Heart left ventricle (tissue), 16 donors: Measurements from ENCODE around the gene MDK. TPM values are rescaled to one million over a fixed set of nuclear protein-coding genes. Genes with fewer than 3 reads are reported as not detected.

ENCODE experiments used
- ATAC-seq, 4 donors: fragments of 200-7000 bp; cut with Tn5 transposase; one replicate each; pipeline ENCODE4 v1.9.1; 2020 to 2022; ENCODE audit warnings: moderate library complexity in 4 of 4, mild to moderate bottlenecking in 3 of 4, moderate number of reproducible peaks in 1 of 4
- DNase-seq, 5 donors: peaks; one replicate each; pipeline ENCODE4 v3.0.0-alpha.2; 2020
- H3K27ac ChIP-seq, 12 donors: fragments of 200-600 bp; sonication (generic) in 4 of 12; one replicate each; pipeline versions ENCODE4 v1.5.0 to v1.8.0; 2016 to 2022; ENCODE audit warnings: mild to moderate bottlenecking in 2 of 12
- H3K27me3 ChIP-seq, 9 donors: fragments of 200-600 bp; sonication (generic) in 2 of 9; one replicate each; pipeline versions ENCODE4 v1.5.1 to v1.8.0; 2016 to 2022; ENCODE audit warnings: mild to moderate bottlenecking in 3 of 9
- H3K36me3 ChIP-seq, 9 donors: fragments of 200-600 bp; sonication (generic) in 2 of 9; one replicate each; pipeline versions ENCODE4 v1.5.0 to v1.8.0; 2018 to 2022; ENCODE audit warnings: mild to moderate bottlenecking in 2 of 9
- H3K4me1 ChIP-seq, 12 donors: fragments of 200-600 bp; sonication (generic) in 4 of 12; one replicate each; pipeline versions ENCODE4 v1.5.0 to v1.8.0; 2016 to 2022; ENCODE audit warnings: mild to moderate bottlenecking in 3 of 12
- H3K4me3 ChIP-seq, 12 donors: fragments of 200-600 bp; sonication (generic) in 4 of 12; one replicate each; pipeline versions ENCODE4 v1.5.0 to v1.8.0; 2017 to 2022; ENCODE audit warnings: mild to moderate bottlenecking in 9 of 12, moderate library complexity in 4 of 12
- H3K9me3 ChIP-seq, 12 donors: fragments of 200-600 bp; sonication (generic) in 4 of 12; one replicate each; pipeline versions ENCODE4 v1.5.0 to v1.8.0; 2016 to 2022; ENCODE audit warnings: mild to moderate bottlenecking in 1 of 12
- POLR2A ChIP-seq, 2 donors: fragments of 450-650 bp; IDR thresholded peaks; one replicate each; pipeline ENCODE4 v1.6.1; 2017; ENCODE audit warnings: antibody characterized with exemption in 2 of 2, mild to moderate bottlenecking in 2 of 2, moderate library complexity in 2 of 2
- WGBS, 4 donors: extraction: QIAGEN DNeasy Blood & Tissue Kit in 2 of 4; methylation state at CpG; one replicate each; pipeline versions ENCODE4 v1.1.5 to v1.1.7; 2013 to 2018; 5-methylcytosine and 5-hydroxymethylcytosine counted together
- intact Hi-C, 10 donors: fragments of 100-400 bp; cut with DNase I; formaldehyde crosslinking; loops; one replicate each; pipeline versions ENCODE4 v1.11.1 to v1.14.2; 2022
- polyA plus RNA-seq, 2 donors: library from polyadenylated mRNA; stranded (reverse); fragments of 200-250 nt; gene quantifications; one replicate each; pipeline ENCODE4 v1.2.3, GENCODE V29; 2013
- total RNA-seq, 9 donors: library from RNA; depleted of rRNA in 2 of 9; stranded (reverse); fragments of >200 nt in 2 of 9; fragmentation: NEBNext Ultra II Directional in 3 of 9; extraction: Animal tissue kit (Norgen Biotek cat#: 25700) in 3 of 9; gene quantifications; one replicate each; pipeline versions ENCODE4 v1.1.0 to v1.2.4, GENCODE V29; 2016 to 2023
- TF ChIP-seq, protein P1 (sequence below), 12 donors: fragments of 200-600 bp; sonication (generic) in 4 of 12; IDR thresholded peaks; one replicate each; pipeline versions ENCODE4 v1.5.0 to v1.8.0; 2018 to 2022; ENCODE audit warnings: antibody characterized with exemption in 12 of 12, mild to moderate bottlenecking in 5 of 12
- donor health status: ischemic (EF 13 %, LVEDD 7.1; RV severe dilation, severe dysfunction).
- donor health status: healthy with polysubstance abuse.
- donor health status: DM: no; HTN: yes; CAD: no.
- donor health status: DM: no; HTN: no; CAD: no.
- donor health status: ischemic (EF 25% LVEDD 6.9; RV normal size, moderate dysfunction).
- donor health status: ischemic (EF 25% LVEDD 5.7; RV mildly dilated, moderate dysfunction).
- donor health status: healthy.
- donor health status: DM: yes; HTN: yes; CAD: no.
- donor health status: ischemic (EF 35%, LVEDD 5.7; RV mildly dilated, moderate dysfunction).
- donor health status: nonischemic (EF 11% LVEDD 7.7; RV severe dilation, severe dysfunction).
- donor health status: DM: yes; HTN: yes; CAD: no.
- donor health status: PGD.
- donor health status: ischemic (EF 29% LVEDD 5.4; RV normal size, mild dysfunction).
- donor health status: nonischemic (EF 23%, LVEDD 6.1; RV moderate dilation, normal function).

The MDK gene
- total and polyA plus RNA-seq, 11 donors, result 1.9 to 26.5 (median 5.4) TPM

DNA sequence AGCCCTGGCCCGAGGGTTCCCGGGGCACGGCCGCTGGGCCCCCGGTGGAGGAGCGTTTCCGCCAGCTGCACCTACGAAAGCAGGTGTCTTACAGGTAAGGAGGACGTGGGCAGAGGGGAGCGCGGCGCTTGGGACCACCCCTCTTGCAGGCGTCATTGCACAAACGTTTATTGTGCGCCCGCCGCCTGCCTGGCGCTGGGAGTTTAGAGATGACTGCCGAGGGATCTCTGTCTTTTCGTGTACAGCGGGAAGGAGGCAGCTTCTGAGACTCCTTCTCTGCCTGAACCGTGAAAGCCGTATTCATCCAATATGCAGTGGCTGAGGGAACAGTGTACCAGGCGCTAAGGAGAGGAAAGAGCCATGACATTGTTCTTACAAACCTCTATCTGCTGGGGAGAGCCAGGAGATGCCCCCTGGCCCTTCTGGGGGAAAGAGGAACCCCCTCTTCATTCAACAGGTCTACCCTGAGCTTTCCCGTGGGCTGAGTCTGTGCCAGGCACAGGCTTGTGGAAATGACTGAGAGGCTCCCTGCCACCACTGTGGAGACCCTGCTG, 48.0 kb upstream of the MDK start:
- ATAC-seq (no peak), DNase-seq (no peak)
- no peak for TF ChIP-seq POLR2A (IDR thresholded peaks at IDR 0.05)
- TF ChIP-seq, protein P1, sequence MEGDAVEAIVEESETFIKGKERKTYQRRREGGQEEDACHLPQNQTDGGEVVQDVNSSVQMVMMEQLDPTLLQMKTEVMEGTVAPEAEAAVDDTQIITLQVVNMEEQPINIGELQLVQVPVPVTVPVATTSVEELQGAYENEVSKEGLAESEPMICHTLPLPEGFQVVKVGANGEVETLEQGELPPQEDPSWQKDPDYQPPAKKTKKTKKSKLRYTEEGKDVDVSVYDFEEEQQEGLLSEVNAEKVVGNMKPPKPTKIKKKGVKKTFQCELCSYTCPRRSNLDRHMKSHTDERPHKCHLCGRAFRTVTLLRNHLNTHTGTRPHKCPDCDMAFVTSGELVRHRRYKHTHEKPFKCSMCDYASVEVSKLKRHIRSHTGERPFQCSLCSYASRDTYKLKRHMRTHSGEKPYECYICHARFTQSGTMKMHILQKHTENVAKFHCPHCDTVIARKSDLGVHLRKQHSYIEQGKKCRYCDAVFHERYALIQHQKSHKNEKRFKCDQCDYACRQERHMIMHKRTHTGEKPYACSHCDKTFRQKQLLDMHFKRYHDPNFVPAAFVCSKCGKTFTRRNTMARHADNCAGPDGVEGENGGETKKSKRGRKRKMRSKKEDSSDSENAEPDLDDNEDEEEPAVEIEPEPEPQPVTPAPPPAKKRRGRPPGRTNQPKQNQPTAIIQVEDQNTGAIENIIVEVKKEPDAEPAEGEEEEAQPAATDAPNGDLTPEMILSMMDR (IDR thresholded peaks at IDR 0.05), result no peak
- Histone ChIP-seq H3K4me1 (peaks cover 0 to 55% (median 22%) of the 10 kb centered on the region in 12 donors), H3K27ac (no peak overlapping the region), H3K36me3 (no peaks in the 10 kb centered on the region), H3K4me3 (peak overlapping the region in 11 of 12 donors; percentile 39 to 64 (median 56)), H3K9me3 (no peaks in the 10 kb centered on the region), H3K27me3 (peaks cover 0 to 29% (median 18%) of the 10 kb centered on the region in 9 donors)
- intact Hi-C loops, result no loop called here
- WGBS, 4 donors, result 23 to 47% (median 33%) methylated on average over 17 to 25 of the region's 25 CpGs

DNA sequence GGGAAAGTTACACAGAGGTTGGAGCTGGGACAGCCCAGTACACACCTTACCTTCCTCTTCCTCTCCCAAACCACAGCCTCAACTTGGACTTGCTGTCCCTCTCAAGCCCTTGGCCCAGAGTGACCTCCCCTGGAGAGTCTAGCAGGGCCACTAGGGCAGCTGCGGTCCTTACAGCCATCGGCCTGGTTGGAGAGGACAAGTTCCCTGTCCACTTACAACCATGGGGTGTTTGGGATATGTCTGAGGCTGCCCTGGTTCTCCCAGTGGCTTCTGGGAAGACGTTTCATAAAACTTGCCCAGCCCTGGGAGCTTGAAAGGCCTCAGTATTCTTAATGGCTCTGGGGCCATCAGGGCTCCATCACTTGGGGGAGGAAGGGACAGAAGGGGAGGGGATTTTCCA, 47.3 kb upstream of the MDK start:
- no peak overlapping the region for H3K4me3 ChIP-seq
- intact Hi-C loops, result no loop called here
- H3K9me3 ChIP-seq, result no peaks in the 10 kb centered on the region
- H3K4me1 ChIP-seq, result peaks cover 0 to 63% (median 29%) of the 10 kb centered on the region in 12 donors
- no peak for TF ChIP-seq POLR2A (IDR thresholded peaks at IDR 0.05)
- TF ChIP-seq, protein P1 (IDR thresholded peaks at IDR 0.05), result no peak
- WGBS, 4 donors, result 83 to 95% (median 94%) methylated on average over 3 of the region's 3 CpGs
- ATAC-seq (no peak), DNase-seq (no peak)
- H3K27ac ChIP-seq, result no peak overlapping the region
- H3K36me3 ChIP-seq, result no peaks in the 10 kb centered on the region
- peaks cover 0 to 29% (median 18%) of the 10 kb centered on the region in 9 donors for H3K27me3 ChIP-seq

DNA sequence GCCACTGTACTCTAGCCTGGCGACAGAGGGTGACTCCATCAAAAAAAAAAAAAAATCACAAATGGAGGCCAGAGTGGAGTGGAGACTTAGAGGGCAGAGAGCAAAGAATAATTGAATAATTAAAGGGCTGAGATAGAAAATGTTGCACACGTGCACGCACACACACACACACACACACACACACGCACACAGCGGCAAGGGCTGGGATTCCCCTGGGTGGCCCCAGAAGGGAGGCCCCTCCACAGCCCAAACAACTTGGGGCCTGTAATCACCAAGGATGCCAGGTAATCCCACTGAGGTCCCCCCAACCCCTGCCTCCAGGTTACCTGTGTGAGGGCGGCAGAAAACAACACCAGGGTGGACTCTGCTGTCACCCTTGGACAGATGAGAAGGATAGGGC, 46.2 kb upstream of the MDK start:
- no peak for TF ChIP-seq POLR2A (IDR thresholded peaks at IDR 0.05)
- TF ChIP-seq, protein P1 (IDR thresholded peaks at IDR 0.05), result no peak
- Histone ChIP-seq H3K36me3 (no peaks in the 10 kb centered on the region), H3K4me3 (no peak overlapping the region), H3K27ac (no peak overlapping the region), H3K4me1 (peaks cover 5 to 70% (median 37%) of the 10 kb centered on the region in 12 donors), H3K27me3 (peaks cover 0 to 29% (median 18%) of the 10 kb centered on the region in 9 donors), H3K9me3 (no peaks in the 10 kb centered on the region)
- intact Hi-C loops, result no loop called here
- DNase-seq (no peak), ATAC-seq (no peak)
- 86 to 95% (median 93%) methylated on average over 6 of the region's 6 CpGs for whole genome bisulfite sequencing, 4 donors

DNA sequence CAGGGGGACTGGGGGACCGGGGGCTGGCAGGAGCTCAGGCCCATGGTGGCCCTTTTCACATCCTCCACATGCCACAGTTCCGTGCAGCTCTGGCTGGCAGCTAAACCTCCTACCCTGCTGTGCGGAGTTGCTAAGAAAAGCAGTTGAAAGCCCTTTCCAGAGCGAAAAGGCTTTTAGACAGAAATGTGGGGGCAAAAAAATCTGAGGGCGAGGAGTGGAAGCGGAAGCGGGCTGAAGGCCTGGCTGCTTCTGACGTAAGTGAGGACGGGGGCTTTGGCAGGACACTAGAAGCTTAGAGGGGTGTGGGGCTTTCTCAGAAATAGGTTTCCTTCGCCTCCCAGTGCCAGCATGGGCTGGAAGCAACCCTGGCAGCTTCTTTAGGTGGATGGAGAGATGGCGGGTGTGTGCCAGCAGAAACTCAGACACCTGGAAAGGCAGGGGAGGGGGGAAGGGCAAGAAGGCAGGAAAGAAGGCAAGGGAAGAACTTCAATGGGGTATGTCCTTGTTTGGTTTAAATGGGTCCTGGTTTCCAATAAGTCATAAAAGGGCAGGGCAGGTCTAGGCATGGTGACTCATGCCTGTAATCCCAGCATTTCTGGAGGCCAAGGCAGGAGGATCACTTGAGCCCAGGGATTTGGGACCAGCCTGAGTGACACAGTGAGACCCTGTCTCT, 45.4 kb upstream of the MDK start:
- H3K27ac ChIP-seq, result no peak overlapping the region
- TF ChIP-seq, protein P1 (IDR thresholded peaks at IDR 0.05), result no peak
- no peak for TF ChIP-seq POLR2A (IDR thresholded peaks at IDR 0.05)
- H3K36me3 ChIP-seq, result no peaks in the 10 kb centered on the region
- intact Hi-C loops, result no loop called here
- 93 to 96% (median 95%) methylated on average over 11 of the region's 11 CpGs for WGBS, 4 donors
- DNase-seq (no peak), ATAC-seq (no peak)
- H3K27me3 ChIP-seq, result peaks cover 0 to 29% (median 18%) of the 10 kb centered on the region in 9 donors
- H3K9me3 ChIP-seq, result no peaks in the 10 kb centered on the region
- H3K4me3 ChIP-seq, result no peak overlapping the region
- H3K4me1 ChIP-seq, result peaks cover 5 to 64% (median 36%) of the 10 kb centered on the region in 12 donors
